CD4-positive, CD25-positive, alpha-beta regulatory T cell (primary cell): Measurements from ENCODE around the gene MYL10. TPM values are rescaled to one million over a fixed set of nuclear protein-coding genes. Genes with fewer than 3 reads are reported as not detected.

ENCODE experiments used
- ATAC-seq, 2 donors: fragments of 150-1000 bp; cut with Tn5 transposase; one replicate each; pipeline ENCODE4 v1.10.0; 2021; ENCODE audit warnings: low read depth in 2 of 2, moderate number of reproducible peaks in 2 of 2, moderate library complexity in 1 of 2
- DNase-seq, 3 donors: peaks; one replicate each; pipeline versions ENCODE4 v3.0.0 to v3.0.0-alpha.2; 2012 to 2022; ENCODE audit warnings: mixed read lengths in 1 of 3
- H3K27ac ChIP-seq: one replicate; pipeline ENCODE4 v1.7.0; 2013; ENCODE audit warnings: mild to moderate bottlenecking, low read length; ENCODE audit not compliant: insufficient read depth, poor library complexity, severe bottlenecking
- H3K27me3 ChIP-seq: one replicate; pipeline ENCODE4 v1.7.0; 2013; ENCODE audit warnings: low read length; ENCODE audit not compliant: control insufficient read depth, insufficient read depth
- H3K36me3 ChIP-seq: one replicate; pipeline ENCODE4 v1.7.0; 2013; ENCODE audit warnings: mild to moderate bottlenecking, low read length, moderate library complexity; ENCODE audit not compliant: control insufficient read depth, insufficient read depth
- H3K4me1 ChIP-seq: 2 replicates; pipeline ENCODE4 v1.7.0; 2013; ENCODE audit warnings: mild to moderate bottlenecking, low read length; ENCODE audit not compliant: insufficient read depth, control insufficient read depth, poor library complexity, severe bottlenecking
- H3K4me3 ChIP-seq: one replicate; pipeline ENCODE4 v1.7.0; 2013; ENCODE audit warnings: low read depth, mild to moderate bottlenecking, low read length, moderate library complexity
- H3K9me3 ChIP-seq, 2 experiments: 1 replicate in 1 of 2; 2 replicates in 1 of 2; pipeline ENCODE4 v1.7.0; 2013; ENCODE audit warnings: low read length in 2 of 2, mild to moderate bottlenecking in 1 of 2, moderate library complexity in 1 of 2; ENCODE audit not compliant: control insufficient read depth in 2 of 2
- H3K27ac Mint-ChIP-seq, 3 donors: one replicate each; pipeline ENCODE4 v1.8.0; 2020 to 2022; ENCODE audit warnings: mild to moderate bottlenecking in 3 of 3, mixed read lengths in 3 of 3, moderate library complexity in 2 of 3
- H3K27me3 Mint-ChIP-seq: one replicate; pipeline ENCODE4 v1.8.0; 2022; ENCODE audit warnings: mild to moderate bottlenecking, mixed read lengths
- H3K36me3 Mint-ChIP-seq: one replicate; pipeline ENCODE4 v1.8.0; 2020; ENCODE audit warnings: mixed read lengths
- H3K4me1 Mint-ChIP-seq, 4 donors: one replicate each; pipeline ENCODE4 v1.8.0; 2020 to 2022; ENCODE audit warnings: mixed read lengths in 4 of 4, mild to moderate bottlenecking in 1 of 4
- H3K4me3 Mint-ChIP-seq, 4 donors: one replicate each; pipeline ENCODE4 v1.8.0; 2020 to 2022; ENCODE audit warnings: mild to moderate bottlenecking in 4 of 4, mixed read lengths in 4 of 4, moderate library complexity in 3 of 4
- H3K9me3 Mint-ChIP-seq, 7 donors: one replicate each; pipeline ENCODE4 v1.8.0; 2020 to 2022; ENCODE audit warnings: mixed read lengths in 7 of 7, mild to moderate bottlenecking in 3 of 7, moderate library complexity in 2 of 7
- polyA plus RNA-seq, 4 donors: library from polyadenylated mRNA; unstranded; fragments of 300-500 nt; fragmentation: Illumina TruSeq; gene quantifications; one replicate each; pipeline ENCODE4 v1.2.3, GENCODE V29; 2021
- total RNA-seq: library from RNA; stranded (reverse); gene quantifications from one replicate; pipeline ENCODE4 v1.2.3, GENCODE V29; 2022

Gene MYL10
- total and polyA plus RNA-seq, 5 donors from 2014 or later, result not detected

DNA sequence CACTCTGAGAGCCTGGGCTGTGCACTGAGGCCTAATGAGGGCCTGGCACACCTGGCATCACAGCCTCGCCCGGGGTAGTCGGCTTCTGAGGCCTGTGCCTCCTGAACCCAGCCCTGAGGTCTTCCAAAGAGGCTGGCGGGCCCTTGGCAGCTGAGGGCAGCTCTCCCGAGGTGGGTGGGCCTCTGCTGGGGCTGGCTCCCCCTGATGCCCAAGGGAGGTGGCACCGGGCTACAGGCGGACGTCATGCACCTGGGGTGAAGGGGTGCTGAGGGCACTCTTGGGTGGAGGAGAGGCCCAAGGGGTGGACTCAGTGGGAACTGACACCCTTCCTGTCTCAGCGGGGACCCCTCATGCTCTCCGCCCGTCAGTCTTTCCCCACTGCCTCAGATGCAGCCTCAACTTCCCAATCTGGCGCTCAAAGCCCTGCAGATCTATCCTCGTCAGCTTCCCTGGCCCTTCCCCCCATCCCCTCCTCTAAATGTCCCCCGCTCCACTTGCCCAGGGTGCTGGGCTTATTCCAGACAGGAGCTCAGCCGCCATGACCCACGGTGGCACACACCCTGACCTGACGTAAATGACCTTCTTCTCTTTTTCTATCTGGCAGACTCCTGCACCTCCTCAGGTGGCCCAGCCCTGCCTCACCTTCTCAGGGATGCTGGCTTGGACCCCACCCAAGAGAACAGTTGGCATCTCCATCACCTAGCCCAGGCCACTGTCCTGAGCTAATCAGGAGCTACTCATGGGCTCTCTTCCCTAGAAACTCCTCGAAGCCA is 38.2 kb downstream of the MYL10 start:
- Mint-ChIP-seq H3K4me3 (no peak overlapping the region), H3K27ac (no peak overlapping the region), H3K9me3 (peaks cover 0 to 2% (median 0%) of the 10 kb centered on the region in 7 donors), H3K27me3 (no peaks in the 10 kb centered on the region), H3K4me1 (peaks cover 0 to 4% (median 1%) of the 10 kb centered on the region in 4 donors), H3K36me3 (no peaks in the 10 kb centered on the region)
- Histone ChIP-seq H3K27ac (no peak overlapping the region), H3K4me3 (no peak overlapping the region), H3K9me3 (no peaks in the 10 kb centered on the region), H3K4me1 (no peaks in the 10 kb centered on the region), H3K27me3 (no peaks in the 10 kb centered on the region), H3K36me3 (no peaks in the 10 kb centered on the region)
- DNase-seq, result no peak
- no peak for ATAC-seq

DNA sequence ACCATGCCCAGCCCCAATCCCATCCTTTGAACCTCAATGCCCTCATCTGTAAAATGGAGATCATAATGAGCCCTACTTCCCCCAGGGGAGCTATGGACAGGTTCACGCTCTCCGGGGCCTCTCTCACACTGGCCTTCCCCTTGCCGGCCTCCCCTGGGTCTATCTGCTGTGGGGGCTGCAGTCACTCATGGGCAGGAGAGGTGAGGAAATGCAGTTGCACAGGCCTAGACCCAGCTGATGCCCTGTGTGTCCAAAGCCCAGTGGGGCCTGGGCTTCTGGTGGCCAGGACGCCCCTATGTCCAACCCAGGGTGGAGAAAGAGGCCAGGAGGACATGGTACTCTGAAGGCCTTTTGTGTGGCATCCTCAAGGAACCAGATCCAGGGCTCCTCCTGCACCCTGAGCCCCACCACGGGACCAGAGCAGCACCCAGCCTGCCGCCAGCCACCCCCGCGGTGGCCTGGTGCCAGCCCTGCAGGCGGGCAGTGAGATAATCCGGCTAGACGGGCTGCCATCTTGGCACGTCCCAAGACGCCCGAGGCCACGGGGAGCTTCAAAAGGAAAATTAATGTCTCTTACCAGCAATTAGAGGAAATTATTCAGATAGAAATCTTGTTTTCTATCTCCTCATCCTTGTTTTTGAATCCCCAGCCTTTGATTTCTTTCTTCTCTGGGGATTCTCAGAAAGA is 39.0 kb downstream of the MYL10 start:
- Histone ChIP-seq H3K9me3 (no peaks in the 10 kb centered on the region), H3K27me3 (no peaks in the 10 kb centered on the region), H3K36me3 (no peaks in the 10 kb centered on the region), H3K4me1 (no peaks in the 10 kb centered on the region), H3K4me3 (no peak overlapping the region), H3K27ac (no peak overlapping the region)
- Mint-ChIP-seq H3K27me3 (no peaks in the 10 kb centered on the region), H3K4me1 (peaks cover 0 to 4% (median 1%) of the 10 kb centered on the region in 4 donors), H3K36me3 (no peaks in the 10 kb centered on the region), H3K27ac (no peak overlapping the region), H3K9me3 (peaks cover 0 to 2% (median 0%) of the 10 kb centered on the region in 7 donors), H3K4me3 (no peak overlapping the region)
- no peak for DNase-seq
- ATAC-seq, result no peak

DNA sequence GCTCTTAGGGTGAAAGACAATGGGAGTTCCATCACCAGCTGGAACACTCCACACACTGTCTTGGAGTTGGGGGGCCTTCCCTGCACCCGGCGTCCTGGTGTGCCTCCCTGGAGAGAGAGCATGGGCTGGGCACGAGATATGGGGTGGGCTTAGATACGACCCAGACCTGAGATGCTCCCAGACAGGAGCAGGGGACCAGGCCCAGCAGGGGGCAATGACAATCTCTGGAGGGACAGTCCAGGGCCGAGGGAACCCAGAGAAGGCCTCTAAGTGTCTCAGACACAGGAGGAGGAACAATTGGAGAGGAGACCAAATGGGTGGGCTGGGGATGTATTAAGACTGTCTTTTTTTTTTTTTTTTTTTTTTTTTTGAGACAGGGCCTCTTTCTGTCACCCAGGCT is 40.0 kb downstream of the MYL10 start:
- Histone ChIP-seq H3K9me3 (no peaks in the 10 kb centered on the region), H3K4me3 (no peak overlapping the region), H3K27ac (no peak overlapping the region), H3K4me1 (no peaks in the 10 kb centered on the region), H3K36me3 (no peaks in the 10 kb centered on the region), H3K27me3 (no peaks in the 10 kb centered on the region)
- H3K27ac Mint-ChIP-seq, result peak overlapping the region in 1 of 3 donors; percentile 20
- DNase-seq (no peak), ATAC-seq (no peak)
- no peak overlapping the region for H3K4me3 Mint-ChIP-seq
- H3K9me3 Mint-ChIP-seq, result peaks cover 0 to 2% (median 0%) of the 10 kb centered on the region in 7 donors
- peaks cover 0 to 4% (median 1%) of the 10 kb centered on the region in 4 donors for H3K4me1 Mint-ChIP-seq
- H3K27me3 Mint-ChIP-seq, result no peaks in the 10 kb centered on the region
- H3K36me3 Mint-ChIP-seq, result no peaks in the 10 kb centered on the region

DNA sequence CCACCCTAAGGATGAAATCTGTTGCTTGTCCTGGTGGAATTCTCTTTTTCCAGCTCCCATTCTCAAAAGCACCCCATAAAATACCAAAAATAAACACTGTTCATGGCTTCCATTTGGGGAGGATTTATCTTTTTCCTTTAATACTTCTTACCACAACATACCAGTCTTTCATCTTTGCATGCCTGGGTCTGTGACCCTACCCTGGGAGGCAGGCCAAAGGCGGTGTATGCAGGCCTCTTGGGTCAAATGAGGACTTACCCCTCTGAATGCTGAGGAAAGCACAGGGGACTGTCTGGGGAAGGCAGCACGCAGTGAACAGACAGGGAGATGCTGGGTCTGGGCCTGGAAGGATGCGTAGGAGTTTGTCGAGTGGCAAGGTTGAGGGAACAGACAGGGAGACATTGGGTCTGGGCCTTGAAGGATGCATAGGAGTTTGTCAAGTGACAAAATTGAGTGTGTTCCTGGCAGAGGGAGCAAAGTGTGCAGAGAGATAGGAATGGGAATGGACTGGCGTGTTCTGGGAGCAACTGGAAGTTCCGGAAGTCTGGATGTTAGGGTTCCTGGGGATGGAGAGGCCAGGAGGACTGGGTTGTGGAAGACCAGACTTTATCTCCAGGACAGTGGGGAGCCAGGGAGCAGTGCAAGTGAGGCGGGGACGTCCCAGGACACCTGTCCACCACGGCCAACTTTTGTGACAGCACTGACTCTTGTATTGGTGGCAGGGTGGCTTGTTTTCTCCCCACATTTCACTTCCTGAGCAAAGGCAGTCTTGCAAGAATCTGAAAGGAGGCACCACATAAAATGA is 40.8 kb downstream of the MYL10 start:
- Histone ChIP-seq H3K36me3 (no peaks in the 10 kb centered on the region), H3K9me3 (no peaks in the 10 kb centered on the region), H3K27ac (no peak overlapping the region), H3K4me3 (no peak overlapping the region), H3K4me1 (no peaks in the 10 kb centered on the region), H3K27me3 (no peaks in the 10 kb centered on the region)
- no peaks in the 10 kb centered on the region for H3K36me3 Mint-ChIP-seq
- no peak overlapping the region for H3K4me3 Mint-ChIP-seq
- ATAC-seq (no peak), DNase-seq (no peak)
- H3K27ac Mint-ChIP-seq, result no peak overlapping the region
- H3K9me3 Mint-ChIP-seq, result peaks cover 0 to 4% (median 0%) of the 10 kb centered on the region in 7 donors
- H3K27me3 Mint-ChIP-seq, result no peaks in the 10 kb centered on the region
- H3K4me1 Mint-ChIP-seq, result peaks cover 0 to 4% (median 1%) of the 10 kb centered on the region in 4 donors

DNA sequence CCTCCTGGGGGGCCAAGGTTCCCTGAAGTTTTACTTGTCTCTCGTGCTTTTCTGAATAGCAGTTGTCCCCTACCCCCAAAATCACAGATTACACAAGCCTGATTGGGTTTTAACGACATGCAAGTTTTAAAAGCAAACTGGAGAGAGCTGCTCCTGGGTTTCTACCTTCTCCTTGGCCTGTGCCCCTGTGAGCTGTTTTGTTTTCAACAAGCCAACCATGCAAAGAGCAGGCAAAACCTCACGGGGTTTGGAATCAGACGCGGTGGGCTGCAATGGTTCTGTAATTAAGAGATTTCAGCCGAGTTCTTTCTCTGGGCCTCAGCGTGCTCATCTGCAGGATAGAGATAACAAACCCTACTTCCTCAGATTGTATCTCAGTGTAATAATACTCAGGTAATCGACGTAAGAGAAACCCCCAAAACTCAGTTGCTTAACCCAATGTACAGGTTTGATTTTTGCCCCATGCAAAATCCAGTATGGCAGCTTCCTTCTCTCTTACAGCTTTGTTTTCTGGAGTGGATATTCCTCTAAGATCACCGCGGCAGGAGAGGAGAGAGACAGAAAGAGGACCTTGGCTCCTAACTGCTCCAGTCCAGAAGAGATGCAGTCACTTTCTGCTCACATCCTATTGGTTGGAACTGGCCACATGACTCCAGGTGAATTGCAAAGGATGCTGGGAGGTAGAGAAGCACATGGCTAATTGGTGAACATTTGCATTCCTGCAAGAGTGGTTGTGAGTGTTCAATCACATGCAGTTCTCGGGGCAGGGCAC is 42.0 kb downstream of the MYL10 start:
- Histone ChIP-seq H3K9me3 (no peaks in the 10 kb centered on the region), H3K4me3 (no peak overlapping the region), H3K4me1 (no peaks in the 10 kb centered on the region), H3K36me3 (no peaks in the 10 kb centered on the region), H3K27me3 (no peaks in the 10 kb centered on the region), H3K27ac (no peak overlapping the region)
- H3K27me3 Mint-ChIP-seq, result no peaks in the 10 kb centered on the region
- peaks cover 0 to 4% (median 0%) of the 10 kb centered on the region in 7 donors for H3K9me3 Mint-ChIP-seq
- DNase-seq (no peak), ATAC-seq (no peak)
- H3K4me3 Mint-ChIP-seq, result no peak overlapping the region
- peaks cover 0 to 4% (median under 1%) of the 10 kb centered on the region in 4 donors for H3K4me1 Mint-ChIP-seq
- peak overlapping the region in 1 of 3 donors; percentile 54 for H3K27ac Mint-ChIP-seq
- no peaks in the 10 kb centered on the region for H3K36me3 Mint-ChIP-seq

DNA sequence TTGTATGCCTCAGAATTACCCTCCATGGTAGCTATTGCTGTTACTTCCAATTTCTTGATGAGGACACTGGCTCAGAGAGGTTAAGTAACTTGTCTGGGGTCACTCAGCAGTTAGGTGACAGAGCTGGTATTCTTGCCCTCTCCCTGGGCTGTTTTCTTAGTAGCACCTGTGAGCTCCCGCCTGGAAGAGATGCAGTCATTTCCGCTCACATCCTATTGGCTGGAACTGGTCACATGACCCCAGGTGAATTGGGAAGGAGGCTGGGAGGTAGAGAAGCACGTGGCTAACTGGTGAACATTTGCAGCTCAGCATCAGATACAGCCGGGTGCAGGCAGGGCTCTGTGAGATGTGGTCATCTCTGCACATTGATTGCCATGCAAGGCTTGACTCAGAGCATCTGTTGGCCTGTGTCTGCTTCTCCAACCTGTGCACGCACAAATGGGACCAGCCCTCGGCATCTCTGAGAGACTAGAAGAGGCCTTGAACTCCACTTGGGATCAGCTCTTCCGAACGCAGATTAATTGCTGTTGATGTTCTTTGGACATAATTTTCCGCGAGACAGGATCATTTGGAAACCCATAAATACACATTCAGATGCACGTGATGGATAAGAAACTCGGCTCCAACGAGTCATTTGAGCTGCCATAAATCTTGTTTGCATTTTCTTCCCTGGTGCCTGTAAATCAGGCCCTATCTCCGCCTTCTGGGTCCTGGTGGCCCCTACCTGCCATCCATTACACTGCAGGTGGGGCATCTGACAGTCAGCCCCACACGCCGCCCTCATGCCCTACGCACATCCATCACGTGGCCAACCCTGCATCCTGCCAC is 42.8 kb downstream of the MYL10 start:
- no peaks in the 10 kb centered on the region for H3K36me3 ChIP-seq
- H3K27me3 Mint-ChIP-seq, result no peaks in the 10 kb centered on the region
- no peak for DNase-seq
- no peaks in the 10 kb centered on the region for H3K4me1 ChIP-seq
- H3K4me1 Mint-ChIP-seq, result peaks cover 0 to 4% (median 0%) of the 10 kb centered on the region in 4 donors
- H3K9me3 ChIP-seq, result no peaks in the 10 kb centered on the region
- H3K4me3 ChIP-seq, result no peak overlapping the region
- H3K27me3 ChIP-seq, result no peaks in the 10 kb centered on the region
- peaks cover 0 to 4% (median 0%) of the 10 kb centered on the region in 7 donors for H3K9me3 Mint-ChIP-seq
- H3K36me3 Mint-ChIP-seq, result no peaks in the 10 kb centered on the region
- H3K27ac Mint-ChIP-seq, result peak overlapping the region in 1 of 3 donors; percentile 54
- H3K4me3 Mint-ChIP-seq, result no peak overlapping the region
- ATAC-seq, result no peak
- H3K27ac ChIP-seq, result no peak overlapping the region
